Fibroblast of the conjunctiva (primary cell): Measurements from ENCODE around the gene HSD3B7.

Source experiments
- DNase-seq: peaks from one replicate; pipeline ENCODE4 v3.0.0-alpha.2; 2010; ENCODE audit warnings: low read depth

HSD3B7 gene

DNA sequence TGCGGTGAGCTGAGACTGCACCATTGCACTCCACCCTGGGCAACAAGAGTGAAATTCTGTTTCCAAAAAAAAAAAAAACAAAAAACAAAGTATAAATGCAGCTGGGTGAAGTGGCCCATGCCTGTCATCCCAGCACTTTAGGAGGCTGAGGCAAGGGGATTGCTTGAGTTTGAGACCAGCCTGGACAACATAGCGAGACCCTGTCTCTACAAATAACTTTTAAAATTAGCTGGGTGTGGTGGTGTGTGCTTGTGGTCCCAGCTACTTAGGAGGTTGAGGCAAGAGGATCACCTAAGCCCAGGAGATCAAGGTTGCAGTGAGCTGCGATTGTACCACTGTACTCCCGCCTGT is 38.2 kb downstream of the HSD3B7 start:
- no peak for DNase-seq

DNA sequence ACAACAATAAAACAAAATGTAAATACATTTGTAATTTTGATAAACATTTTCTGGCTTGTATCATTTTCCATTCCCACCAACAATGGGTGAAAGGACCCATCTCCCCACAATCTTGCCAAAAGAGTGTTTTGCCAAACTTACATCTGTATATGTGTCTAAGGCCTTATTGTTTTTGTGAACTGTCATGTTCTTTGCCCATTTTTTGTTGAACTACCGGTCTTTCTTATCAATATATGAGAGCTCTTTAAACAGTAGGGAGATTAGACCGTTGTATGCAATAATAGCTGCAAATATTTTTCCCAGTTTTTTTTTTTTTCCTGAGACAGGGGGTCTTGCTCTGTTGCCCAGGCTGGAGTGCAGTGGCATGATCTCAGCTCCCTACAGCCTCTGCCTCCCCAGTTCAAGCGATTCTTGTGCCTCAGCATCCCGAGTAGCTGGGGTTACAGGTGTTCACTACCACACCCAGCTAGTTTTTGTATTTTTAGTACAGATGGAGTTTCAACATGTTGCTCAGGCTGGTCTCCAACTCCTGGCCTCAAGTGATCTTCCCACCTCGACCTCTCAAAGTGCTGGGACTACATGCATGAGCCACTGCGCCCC is 38.7 kb downstream of the HSD3B7 start:
- no peak for DNase-seq

DNA sequence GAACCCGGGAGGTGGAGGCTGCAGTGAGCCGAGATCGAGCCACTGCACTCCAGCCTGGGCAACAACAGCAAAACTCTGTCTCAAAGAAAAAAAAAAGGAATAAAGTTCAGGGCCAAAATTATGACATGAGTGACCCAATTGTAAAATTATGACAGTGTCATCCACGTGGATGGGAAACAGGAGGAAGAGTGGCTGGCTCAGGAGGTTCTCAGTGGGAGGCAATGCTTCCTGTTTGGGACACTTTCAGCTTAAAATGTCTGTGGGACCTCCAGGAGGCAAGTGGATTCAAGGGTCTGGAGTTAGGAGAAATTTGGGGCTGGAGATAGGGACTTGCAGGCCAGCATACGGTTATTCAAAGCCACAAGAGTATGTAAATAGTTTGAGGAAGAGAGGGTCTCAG is 40.3 kb downstream of the HSD3B7 start:
- no peak for DNase-seq

DNA sequence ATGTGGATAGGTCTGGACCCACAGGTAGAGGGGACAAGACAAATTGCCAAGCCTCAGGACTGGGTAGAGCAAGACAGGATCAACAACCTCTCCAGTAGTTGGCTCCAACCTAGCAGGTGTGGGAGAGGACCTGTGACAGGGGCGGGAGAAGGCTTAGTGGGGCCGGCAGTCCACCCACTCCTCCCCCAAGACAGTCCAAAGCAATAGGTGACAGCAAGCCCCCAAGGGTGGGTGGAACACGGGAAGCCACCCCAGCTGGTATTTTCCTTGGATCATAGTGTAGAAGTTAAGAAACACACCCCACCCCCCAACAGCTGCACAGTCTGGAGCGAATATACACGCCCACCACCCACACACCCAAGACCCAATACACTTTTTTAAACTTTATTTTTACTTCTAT is 44.3 kb downstream of the HSD3B7 start:
- DNase-seq, result no peak

DNA sequence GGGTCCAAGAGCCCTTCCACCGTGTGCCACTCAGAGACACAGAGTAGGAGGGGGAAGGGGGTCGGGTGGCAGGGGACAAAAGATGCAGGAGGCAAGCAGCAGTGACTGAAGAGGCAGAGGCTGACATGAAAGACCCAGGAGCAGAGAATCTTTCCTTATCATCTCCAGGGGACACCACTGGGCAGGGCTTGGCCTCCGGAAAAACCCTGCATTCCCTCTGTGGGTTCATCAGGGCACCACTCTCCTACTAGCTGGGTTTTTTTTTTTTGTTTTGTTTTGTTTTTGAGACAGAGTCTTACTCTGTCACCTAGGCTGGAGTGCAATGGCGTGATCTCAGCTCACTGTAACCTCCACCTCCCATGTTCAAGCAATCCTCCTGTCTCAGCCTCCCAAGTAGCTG is 46.3 kb downstream of the HSD3B7 start:
- DNase-seq, result no peak

DNA sequence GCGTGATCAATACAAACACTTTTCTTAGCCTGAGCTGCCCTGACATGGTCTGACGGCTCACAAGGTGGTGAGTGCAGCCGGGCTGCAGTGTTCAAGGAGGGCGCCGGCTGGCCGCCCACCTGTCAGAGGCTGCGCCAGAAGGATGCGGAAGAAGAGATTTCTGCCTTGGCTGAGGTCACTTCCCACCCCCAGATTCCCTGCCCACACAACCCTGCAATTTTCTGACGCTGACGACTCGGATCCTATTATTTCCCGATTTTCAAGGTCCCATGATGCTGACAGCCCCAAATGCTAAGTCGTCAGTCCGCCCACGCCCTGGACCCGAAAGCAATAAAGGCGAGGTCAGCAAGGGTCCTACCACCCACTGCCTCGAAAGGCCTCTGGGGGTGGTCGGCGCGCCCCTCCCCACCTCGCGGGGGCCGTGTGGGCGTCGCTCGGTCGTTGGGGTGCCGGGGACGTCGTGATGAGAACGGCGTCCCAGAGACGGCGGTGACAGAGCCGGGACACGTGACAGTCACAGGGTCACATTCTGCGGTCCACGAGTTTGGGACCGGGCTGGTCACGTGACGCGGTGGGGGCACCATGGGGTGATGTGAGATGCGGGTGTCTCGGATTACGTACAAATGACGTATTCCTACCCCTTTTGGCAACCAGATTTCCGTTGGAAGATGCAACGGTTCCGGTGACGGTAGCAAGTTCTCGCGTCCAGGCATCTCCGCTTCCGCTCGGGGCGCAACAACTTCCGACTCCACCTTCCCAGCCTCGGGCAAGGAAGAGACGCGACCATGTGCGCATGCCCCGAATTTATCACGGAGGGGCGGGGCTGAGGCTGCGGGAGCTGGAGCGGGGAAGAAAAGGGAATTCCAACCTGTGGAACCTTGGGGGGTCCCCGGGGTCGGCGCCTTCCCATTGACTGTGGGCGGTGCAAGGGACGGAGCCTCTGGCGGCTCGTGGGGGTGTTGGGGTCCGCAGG is 48.0 kb downstream of the HSD3B7 start, which contains the start of gene STX4:
Gene STX4, plus strand, starts transcription at position 823 of the 973 bp plus-strand sequence. CDS start 248 bp downstream, outside the sequence.
- peak; percentile 95 for DNase-seq

DNA sequence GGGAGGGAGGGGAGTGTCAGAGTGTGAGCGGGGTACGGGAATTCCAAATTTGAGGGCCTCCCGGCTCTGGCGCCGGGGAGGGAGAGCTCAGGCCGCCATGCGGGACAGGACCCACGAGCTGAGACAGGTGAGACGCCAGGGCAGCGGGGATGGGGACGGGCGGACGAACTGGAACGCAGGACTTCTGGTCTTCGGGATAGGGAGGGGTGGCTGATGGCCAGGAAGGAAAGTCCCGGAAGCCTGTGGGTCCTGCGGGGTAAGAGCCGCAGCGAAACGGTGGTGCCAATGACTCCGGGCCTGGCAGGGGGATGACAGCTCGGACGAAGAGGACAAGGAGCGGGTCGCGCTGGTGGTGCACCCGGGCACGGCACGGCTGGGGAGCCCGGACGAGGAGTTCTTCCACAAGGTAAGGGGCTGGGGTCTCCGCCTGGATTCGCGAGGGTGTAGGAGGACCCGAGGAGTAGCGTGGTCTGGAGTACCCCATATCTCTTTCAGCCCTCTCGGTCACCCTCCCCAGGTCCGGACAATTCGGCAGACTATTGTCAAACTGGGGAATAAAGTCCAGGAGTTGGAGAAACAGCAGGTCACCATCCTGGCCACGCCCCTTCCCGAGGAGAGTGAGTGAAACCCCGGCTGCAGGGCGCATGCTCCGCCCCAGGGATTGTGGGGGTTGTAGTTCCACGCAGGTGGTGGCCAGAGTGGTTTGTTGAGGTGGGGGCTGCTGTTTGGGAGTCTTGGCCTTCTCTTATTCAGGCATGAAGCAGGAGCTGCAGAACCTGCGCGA is 48.9 kb downstream of the HSD3B7 start:
- peak; percentile 64 for DNase-seq

DNA sequence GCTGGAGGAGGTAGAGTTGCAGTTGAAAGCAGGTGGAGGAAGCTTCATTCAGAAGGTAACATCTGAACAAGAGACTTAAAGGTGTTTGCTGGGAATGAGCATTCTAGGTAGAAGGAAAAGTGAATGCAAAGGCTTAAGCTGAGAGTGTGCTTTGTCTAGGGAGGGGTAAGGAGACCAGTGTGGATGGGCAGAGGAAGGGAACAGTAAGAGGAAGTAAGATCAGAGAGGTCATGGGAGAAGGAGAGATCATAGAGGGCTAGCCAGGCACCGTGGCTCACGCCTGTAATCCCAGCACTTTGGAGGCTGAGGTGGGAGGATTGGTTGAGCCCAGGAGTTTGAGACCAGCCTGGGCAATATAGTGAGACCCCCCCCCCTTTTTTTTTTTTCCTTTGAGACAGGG is 51.7 kb downstream of the HSD3B7 start:
- no peak for DNase-seq
